ENCODE measurements around the gene MYB.

The MYB gene

DNA sequence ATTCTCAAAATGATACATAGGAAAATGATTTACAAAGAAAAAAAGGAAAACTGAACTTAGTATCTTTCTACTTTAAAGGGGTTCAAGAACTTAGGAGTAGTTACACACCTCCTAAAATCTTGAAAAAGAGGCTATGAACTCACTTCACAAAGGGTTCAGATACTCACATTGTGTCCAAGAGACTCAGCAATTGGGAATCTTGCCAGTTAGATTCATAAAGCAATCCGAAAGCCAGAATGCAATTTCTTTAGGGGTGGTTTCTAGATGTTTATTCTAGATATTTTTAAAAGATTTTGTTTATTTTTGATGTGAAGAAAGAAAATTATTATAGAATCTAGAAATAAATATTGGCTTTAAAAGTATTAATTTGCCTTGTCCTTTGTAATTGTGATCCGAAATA is 1.7 kb upstream of the MYB start:
- TF ChIP-seq GATA2 (IDR thresholded peaks at IDR 0.05; ENCODE audit: low read depth, low read length) (no peak), GATA3 (IDR thresholded peaks at IDR 0.05; ENCODE audit: low read depth, low read length) (no peak)

DNA sequence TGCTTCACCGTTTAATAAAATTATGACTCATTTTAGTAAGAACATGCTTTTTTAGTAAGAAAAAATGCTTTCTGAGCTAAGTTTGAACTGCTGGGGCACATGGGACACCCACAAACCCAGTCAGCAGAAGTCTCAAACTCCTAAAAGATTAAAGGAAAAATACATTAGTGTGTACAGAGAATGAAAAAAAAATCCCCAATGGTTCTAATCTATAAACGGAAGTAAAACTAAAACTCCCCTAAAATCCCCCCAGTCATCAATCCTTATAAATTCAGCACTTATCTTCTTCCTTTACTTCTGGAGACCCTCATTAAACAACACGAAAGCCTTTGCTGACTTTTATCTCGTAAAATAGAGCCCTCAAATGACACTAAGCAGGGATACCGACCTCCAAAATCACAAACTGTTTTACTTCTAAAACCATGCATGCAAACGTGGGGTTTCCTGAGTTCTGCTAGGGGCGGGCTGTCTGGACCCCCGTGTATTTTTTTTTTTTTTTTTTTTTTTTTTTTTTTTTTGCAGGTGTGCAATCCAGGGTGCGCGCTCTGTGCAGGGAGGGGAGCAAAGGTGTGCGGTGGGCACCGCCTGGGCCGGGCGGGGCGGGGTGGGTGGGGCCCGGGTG is 1.1 kb upstream of the MYB start:
- no peak for TF ChIP-seq GATA2 (IDR thresholded peaks at IDR 0.05; ENCODE audit: low read depth, low read length)
- TF ChIP-seq GATA3 (IDR thresholded peaks at IDR 0.05; ENCODE audit: low read depth, low read length): no peak

DNA sequence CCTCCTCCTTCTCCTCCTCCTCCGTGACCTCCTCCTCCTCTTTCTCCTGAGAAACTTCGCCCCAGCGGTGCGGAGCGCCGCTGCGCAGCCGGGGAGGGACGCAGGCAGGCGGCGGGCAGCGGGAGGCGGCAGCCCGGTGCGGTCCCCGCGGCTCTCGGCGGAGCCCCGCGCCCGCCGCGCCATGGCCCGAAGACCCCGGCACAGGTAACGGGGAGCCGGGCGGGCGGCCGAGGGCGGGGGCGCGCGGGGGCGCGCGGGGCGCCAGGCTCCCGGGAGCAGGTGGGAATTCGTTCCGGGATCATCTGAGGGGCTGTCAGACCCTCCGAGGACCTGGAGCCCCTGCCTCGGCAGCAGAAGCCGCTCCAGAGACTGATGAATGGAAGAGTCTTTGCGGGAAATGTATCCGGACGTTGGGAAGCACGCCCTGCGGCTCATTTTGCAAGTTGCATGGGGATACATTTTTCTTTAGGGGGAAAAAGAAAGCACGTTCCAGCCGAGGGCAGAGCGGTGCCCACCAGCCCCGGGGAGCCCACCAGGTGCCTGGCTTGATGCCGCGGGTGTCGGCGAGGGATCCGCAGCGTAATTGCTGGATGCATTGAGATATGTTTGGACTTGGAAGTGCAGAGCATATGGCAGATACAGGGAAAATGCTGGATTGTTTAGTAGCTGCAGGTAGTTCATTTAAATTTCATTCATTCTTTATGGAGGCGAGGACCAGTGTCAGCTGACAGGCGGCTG is 394 bp downstream of the MYB start:
- TF ChIP-seq GATA3 (IDR thresholded peaks at IDR 0.05; ENCODE audit: low read depth, low read length): no peak
- TF ChIP-seq GATA2 (IDR thresholded peaks at IDR 0.05; ENCODE audit: low read depth, low read length): no peak

DNA sequence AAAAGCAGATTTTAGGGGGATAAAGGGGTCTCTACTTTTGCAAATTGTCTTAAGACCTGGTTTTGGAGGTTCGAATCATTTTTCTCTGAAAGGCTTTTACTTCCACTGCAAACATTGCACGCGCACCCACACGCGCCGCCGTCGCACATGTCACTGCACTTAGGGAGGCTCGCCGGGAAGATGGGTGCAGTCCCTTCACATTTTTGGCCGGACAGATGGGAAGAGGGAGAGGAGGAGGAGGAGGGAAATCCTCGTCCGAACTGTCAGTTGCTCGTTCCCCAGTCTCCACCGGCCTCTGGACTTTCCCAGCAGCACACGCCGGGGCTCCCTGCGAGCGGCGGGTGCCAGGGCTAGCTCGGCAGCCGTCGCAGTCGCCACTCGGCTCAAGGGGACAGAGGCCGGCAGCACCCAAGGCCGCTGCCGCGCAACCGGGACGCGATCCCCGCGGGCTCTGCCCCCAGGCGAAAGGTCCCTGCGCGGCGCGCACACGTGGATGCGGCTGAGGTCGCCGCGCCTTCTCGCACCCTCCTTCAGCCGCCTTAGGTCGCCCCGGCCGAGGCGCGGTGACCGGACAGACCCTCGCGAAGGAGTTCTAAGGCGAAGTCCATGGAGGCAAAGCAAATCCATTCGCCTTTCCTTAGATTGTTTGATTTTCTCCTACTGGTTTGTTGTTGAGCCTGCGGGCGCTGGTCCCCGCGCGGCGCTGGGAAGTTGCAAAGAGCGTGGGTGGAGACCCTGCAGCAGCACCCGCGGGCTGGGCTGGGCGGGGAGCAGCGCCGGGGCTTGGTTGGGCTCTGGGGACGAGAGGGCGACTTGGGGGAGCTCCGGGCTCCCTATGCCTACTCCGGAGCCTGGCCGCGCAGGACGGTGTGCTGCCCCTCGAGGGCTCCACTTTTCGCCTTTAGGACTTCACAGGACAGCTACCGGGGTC is 1.2 kb downstream of the MYB start:
- TF ChIP-seq GATA2 (IDR thresholded peaks at IDR 0.05; ENCODE audit: low read depth, low read length) (no peak), GATA3 (IDR thresholded peaks at IDR 0.05; ENCODE audit: low read depth, low read length) (no peak)

DNA sequence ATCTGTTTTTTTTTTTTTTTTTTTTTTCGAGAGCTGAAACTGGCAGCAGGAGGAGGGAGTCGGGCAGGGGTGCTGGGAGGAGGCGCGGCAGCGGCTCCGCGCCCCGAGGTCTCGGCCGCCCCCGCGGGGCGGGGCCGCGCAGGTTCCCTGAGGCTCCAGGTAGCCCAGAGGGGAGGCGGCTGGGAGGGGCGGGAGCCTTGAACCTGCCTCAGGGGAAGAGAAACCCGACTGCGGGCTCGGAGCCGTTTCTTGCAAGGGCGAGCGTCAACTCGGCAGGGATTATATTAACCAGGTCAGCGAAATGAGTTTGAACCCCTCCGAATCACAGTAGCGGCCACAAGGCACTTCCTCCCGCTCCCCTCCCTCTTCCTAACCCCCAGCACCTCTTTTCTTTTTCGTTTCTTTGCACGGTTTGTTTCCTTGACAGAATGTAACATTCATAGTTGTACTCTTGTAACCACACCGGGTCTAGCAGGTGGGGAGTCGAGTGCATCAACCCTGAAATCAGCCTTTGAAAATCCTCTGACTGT is 2.0 kb downstream of the MYB start:
- TF ChIP-seq GATA3 (IDR thresholded peaks at IDR 0.05; ENCODE audit: low read depth, low read length) (no peak), GATA2 (IDR thresholded peaks at IDR 0.05; ENCODE audit: low read depth, low read length) (no peak)

DNA sequence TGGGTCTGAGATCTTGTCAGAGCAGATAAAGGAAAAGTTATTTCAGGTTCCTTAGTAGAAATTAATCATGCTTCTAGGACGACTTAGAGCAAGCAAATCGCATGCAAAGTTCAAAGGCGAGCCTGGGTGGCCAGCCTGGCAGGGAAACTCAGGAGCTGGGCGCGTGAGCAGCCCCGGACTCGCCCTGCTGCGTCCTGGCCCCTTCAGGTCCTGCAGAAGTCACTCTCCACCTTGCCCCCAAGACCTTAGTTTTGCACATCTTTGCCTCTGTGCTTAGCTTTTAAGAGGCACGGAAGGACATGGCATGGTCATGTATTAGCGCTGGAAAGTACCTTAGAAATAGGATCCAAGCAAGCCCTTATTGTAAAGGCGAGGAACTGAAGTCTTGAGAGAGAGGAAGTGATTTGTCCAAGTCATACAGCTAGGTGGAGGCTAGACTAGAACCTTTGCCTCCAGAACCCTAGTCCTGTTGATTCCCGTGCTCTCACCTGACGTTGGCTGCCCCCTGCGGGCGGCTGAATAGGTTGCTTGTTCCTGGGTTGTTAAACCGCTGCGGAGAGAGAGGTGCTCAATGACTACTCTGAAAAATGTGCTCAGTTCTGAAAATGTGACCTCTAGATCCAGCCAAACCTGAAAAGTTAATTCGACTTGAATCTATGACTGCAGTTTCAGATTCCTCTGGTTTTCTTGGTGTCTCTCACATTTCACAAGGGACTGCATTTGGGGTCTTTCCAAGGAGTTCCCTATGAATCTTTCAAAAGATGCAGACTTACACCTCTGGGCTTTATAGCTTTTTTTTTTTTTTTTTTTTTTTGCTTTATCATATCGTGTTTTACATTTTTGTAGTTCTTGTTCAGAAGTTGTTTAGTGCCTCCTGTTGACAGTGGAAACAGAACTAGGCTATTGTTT is 2.7 kb downstream of the MYB start:
- TF ChIP-seq GATA2 (IDR thresholded peaks at IDR 0.05; ENCODE audit: low read depth, low read length) (no peak), GATA3 (IDR thresholded peaks at IDR 0.05; ENCODE audit: low read depth, low read length) (no peak)

DNA sequence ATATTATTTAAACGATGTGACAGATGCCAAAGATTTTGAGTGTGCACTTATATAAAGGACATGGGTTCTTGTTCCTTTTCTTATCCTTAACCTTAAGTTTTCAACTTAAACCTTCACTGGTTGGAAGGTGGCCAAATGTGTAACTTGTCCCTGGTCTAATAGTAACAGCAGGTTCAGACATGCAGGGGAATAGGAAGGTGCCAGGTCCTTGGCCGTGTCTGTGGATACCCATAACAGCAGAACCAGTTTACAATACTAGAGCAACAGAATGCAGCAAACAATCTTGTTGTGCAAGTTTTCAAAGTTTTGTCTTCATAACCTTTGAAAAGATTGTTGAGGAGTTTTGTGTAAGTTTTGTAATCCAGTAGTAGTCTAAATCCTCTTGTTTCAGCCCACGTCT is 4.4 kb downstream of the MYB start:
- TF ChIP-seq GATA3 (IDR thresholded peaks at IDR 0.05; ENCODE audit: low read depth, low read length) (no peak), GATA2 (IDR thresholded peaks at IDR 0.05; ENCODE audit: low read depth, low read length) (no peak)

DNA sequence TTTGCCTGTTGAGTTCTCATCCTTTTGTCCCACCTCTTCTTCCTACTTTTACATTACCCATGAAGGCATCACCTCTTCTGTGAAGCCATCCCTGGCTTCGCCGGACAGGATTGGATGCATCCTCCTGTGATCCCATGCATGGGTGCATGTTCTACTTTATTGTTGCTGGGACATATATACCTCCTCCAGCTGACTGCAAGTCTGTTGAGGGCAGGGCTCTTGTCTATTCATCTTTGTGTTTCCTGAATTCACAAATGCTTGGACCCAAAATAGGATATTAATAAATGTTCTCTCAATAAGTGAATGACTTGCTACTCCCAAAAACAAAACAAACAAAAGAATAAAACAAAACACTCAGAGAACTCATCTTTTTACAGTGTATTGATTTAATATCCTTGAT is 5.1 kb downstream of the MYB start:
- TF ChIP-seq GATA3 (IDR thresholded peaks at IDR 0.05; ENCODE audit: low read depth, low read length) (no peak), GATA2 (IDR thresholded peaks at IDR 0.05; ENCODE audit: low read depth, low read length) (no peak)

DNA sequence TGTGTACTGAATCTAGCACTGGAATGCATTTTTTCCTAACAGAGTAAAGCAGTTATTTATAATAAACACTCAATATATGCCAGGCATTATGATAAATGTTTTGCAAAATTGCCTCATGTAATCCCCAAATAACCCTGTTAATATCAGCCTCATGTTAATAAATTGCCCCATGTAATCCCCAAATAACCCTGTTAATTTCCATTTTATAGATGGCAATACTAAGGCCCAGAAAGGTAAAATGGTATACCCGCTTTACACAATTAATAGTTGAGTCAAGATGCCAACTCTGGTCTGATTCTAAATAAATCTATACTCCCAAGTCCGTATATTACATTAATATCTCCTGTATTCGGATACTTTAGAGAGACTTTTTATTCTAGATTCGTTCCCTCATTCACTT is 6.3 kb downstream of the MYB start:
- TF ChIP-seq GATA3 (IDR thresholded peaks at IDR 0.05; ENCODE audit: low read depth, low read length) (no peak), GATA2 (IDR thresholded peaks at IDR 0.05; ENCODE audit: low read depth, low read length) (no peak)

DNA sequence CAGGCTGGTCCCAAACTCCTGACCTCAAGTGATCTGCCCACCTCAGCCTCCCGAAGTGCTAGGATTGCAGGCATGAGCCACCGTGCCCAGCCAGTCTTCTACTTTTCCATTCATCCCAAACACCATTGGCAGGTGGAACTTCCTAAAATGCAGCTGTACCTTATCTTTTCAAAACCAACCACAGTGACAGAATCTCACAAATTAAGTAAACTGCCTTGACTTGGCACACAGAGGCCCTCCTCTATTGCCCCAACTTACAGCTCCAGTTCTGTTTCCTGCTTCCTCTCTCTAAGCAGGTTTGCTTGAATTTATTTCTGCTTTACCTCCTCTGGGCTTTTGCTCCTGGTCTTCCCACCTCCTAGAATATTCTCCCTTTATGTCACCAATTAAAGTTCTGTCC is 7.6 kb downstream of the MYB start:
- TF ChIP-seq GATA3 (IDR thresholded peaks at IDR 0.05; ENCODE audit: low read depth, low read length) (no peak), GATA2 (IDR thresholded peaks at IDR 0.05; ENCODE audit: low read depth, low read length) (no peak)

DNA sequence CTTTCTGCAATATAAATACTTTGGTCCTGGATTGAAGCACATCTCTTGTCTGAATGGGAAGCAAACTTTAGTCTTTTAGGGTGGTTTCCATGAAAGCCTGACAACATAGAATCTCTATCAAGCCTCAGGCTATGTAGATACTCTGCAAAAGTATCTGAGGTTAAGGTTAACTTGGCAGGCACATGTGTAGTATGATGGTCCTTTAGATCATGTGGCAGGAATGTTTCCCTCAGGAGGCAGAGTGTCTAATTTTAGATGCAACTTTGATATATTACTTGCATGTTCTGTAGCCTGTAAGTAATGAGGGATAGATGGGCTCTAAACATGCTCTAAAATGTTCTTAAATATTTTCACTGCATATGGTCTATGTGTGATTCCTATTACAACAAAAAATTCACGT is 8.2 kb downstream of the MYB start:
- no peak for TF ChIP-seq GATA2 (IDR thresholded peaks at IDR 0.05; ENCODE audit: low read depth, low read length)
- TF ChIP-seq GATA3 (IDR thresholded peaks at IDR 0.05; ENCODE audit: low read depth, low read length): no peak

DNA sequence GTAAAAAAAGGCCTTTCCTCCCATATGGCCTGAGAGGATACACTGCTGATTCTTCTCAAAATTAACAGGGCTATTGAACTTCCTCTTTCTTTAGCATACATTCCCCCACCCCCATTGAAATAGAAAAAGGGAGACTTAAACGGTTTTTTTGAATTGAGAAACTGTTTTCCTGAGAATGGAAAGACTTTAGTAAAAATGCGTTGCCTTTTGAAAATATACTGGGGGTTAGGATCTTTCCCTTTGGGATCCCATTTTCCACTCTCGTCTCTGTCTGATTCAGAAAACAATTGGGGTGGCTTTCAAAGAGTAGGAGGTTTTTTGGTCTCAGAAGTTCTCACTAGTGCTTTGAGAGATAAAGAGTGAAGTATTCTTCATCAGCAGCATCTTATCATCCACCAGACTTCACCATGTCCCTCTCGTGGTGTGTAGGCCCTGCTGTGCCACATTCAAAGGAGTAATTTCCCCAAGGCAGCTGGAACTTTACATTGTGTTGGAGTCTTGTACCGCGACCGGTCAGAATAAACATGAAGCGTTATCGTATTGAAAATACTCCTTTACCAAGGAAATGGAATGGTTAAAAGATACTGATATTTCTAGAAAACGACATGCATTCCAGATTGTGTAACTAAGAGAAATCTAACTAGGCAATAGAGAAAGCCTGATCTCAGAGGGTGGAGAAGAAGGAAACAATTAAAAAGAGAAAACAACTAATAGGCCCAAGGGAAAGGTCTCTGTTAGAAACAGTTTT is 10.6 kb downstream of the MYB start:
- TF ChIP-seq GATA3 (IDR thresholded peaks at IDR 0.05; ENCODE audit: low read depth, low read length): no peak
- TF ChIP-seq GATA2 (IDR thresholded peaks at IDR 0.05; ENCODE audit: low read depth, low read length): no peak

Data from SH-SY5Y (cell line).